Measurements from ENCODE around the gene ZNF827. TPM values are rescaled to one million over a fixed set of nuclear protein-coding genes. Genes with fewer than 3 reads are reported as not detected.
A peak's percentile ranks its signal among the peaks of the same experiment; 100 is the strongest.

Gene ZNF827
- total RNA-seq, 2 donors from 2014 or later = 20.0 to 26.9 TPM

GRCh38 chr4:145881576-145881975, 57.0 kb downstream of the ZNF827 start:
- DNase-seq (ENCODE audit: low spot score in 2 of 2) = no peak
- peak overlapping the region in 1 of 2 donors; percentile 4 for H3K27ac Mint-ChIP-seq
- H3K9me3 Mint-ChIP-seq = no peaks in the 10 kb centered on the region
- peaks cover 21 to 46% of the 10 kb centered on the region in 2 donors for H3K36me3 Mint-ChIP-seq
- no peak for ATAC-seq

GRCh38 chr4:145880355-145880960, 58.2 kb downstream of the ZNF827 start:
- H3K9me3 Mint-ChIP-seq = no peaks in the 10 kb centered on the region
- peak overlapping the region in 1 of 2 donors; percentile 50 for H3K27ac Mint-ChIP-seq
- no peak for DNase-seq (ENCODE audit: low spot score in 2 of 2)
- no peak for ATAC-seq
- H3K36me3 Mint-ChIP-seq = peaks cover 10 to 39% of the 10 kb centered on the region in 2 donors

- no peak for DNase-seq (ENCODE audit: low spot score in 2 of 2)
- ATAC-seq = no peak
- H3K9me3 Mint-ChIP-seq = no peaks in the 10 kb centered on the region
- H3K36me3 Mint-ChIP-seq = peaks cover 6 to 35% of the 10 kb centered on the region in 2 donors
- H3K27ac Mint-ChIP-seq = no peak overlapping the region
Observed at GRCh38 chr4:145879598-145879997, 59.0 kb downstream of the ZNF827 start.

- H3K36me3 Mint-ChIP-seq = peaks cover 6 to 27% of the 10 kb centered on the region in 2 donors
- H3K9me3 Mint-ChIP-seq = no peaks in the 10 kb centered on the region
- ATAC-seq = no peak
- H3K27ac Mint-ChIP-seq = no peak overlapping the region
- DNase-seq (ENCODE audit: low spot score in 2 of 2) = no peak
Observed at GRCh38 chr4:145878501-145879435, 59.9 kb downstream of the ZNF827 start.

GRCh38 chr4:145876531-145877180, 62.0 kb downstream of the ZNF827 start:
- no peak for DNase-seq (ENCODE audit: low spot score in 2 of 2)
- peaks cover 0 to 23% of the 10 kb centered on the region in 2 donors for H3K36me3 Mint-ChIP-seq
- H3K27ac Mint-ChIP-seq = no peak overlapping the region
- no peak for ATAC-seq
- no peaks in the 10 kb centered on the region for H3K9me3 Mint-ChIP-seq

GRCh38 chr4:145873901-145874300, 64.7 kb downstream of the ZNF827 start:
- ATAC-seq = no peak
- peaks cover 0 to 10% of the 10 kb centered on the region in 2 donors for H3K36me3 Mint-ChIP-seq
- no peak for DNase-seq (ENCODE audit: low spot score in 2 of 2)
- no peaks in the 10 kb centered on the region for H3K9me3 Mint-ChIP-seq
- H3K27ac Mint-ChIP-seq = no peak overlapping the region

GRCh38 chr4:145871209-145871608, 67.4 kb downstream of the ZNF827 start:
- ATAC-seq = no peak
- Mint-ChIP-seq H3K36me3 (peaks cover 0 to 7% of the 10 kb centered on the region in 2 donors), H3K27ac (peak overlapping the region in 1 of 2 donors; percentile 39), H3K9me3 (no peaks in the 10 kb centered on the region)
- DNase-seq (ENCODE audit: low spot score in 2 of 2) = no peak

GRCh38 chr4:145870155-145871020, 68.2 kb downstream of the ZNF827 start:
- Mint-ChIP-seq H3K36me3 (peaks cover 0 to 5% of the 10 kb centered on the region in 2 donors), H3K27ac (no peak overlapping the region), H3K9me3 (no peaks in the 10 kb centered on the region)
- DNase-seq (ENCODE audit: low spot score in 2 of 2) = no peak
- peak in 1 of 2 donors; percentile 41 for ATAC-seq

GRCh38 chr4:145868637-145869409, 69.8 kb downstream of the ZNF827 start:
- no peak for DNase-seq (ENCODE audit: low spot score in 2 of 2)
- H3K36me3 Mint-ChIP-seq = peaks cover 0 to 5% of the 10 kb centered on the region in 2 donors
- ATAC-seq = peak in 1 of 2 donors; percentile 67
- no peaks in the 10 kb centered on the region for H3K9me3 Mint-ChIP-seq
- H3K27ac Mint-ChIP-seq = no peak overlapping the region

GRCh38 chr4:145867406-145867805, 71.2 kb downstream of the ZNF827 start:
- DNase-seq (ENCODE audit: low spot score in 2 of 2) (no peak), ATAC-seq (no peak)
- Mint-ChIP-seq H3K9me3 (no peaks in the 10 kb centered on the region), H3K36me3 (peaks cover 0 to 5% of the 10 kb centered on the region in 2 donors), H3K27ac (no peak overlapping the region)

GRCh38 chr4:145866991-145867390, 71.6 kb downstream of the ZNF827 start:
- Mint-ChIP-seq H3K36me3 (peaks cover 0 to 5% of the 10 kb centered on the region in 2 donors), H3K9me3 (no peaks in the 10 kb centered on the region), H3K27ac (no peak overlapping the region)
- ATAC-seq = no peak
- DNase-seq (ENCODE audit: low spot score in 2 of 2) = no peak

- ATAC-seq (no peak), DNase-seq (ENCODE audit: low spot score in 2 of 2) (no peak)
- Mint-ChIP-seq H3K9me3 (no peaks in the 10 kb centered on the region), H3K36me3 (peaks cover 2 to 5% of the 10 kb centered on the region in 2 donors), H3K27ac (peak overlapping the region; percentile 3 to 65)
Observed at GRCh38 chr4:145865274-145865941, 73.2 kb downstream of the ZNF827 start.

GRCh38 chr4:145863191-145863590, 75.4 kb downstream of the ZNF827 start:
- H3K27ac Mint-ChIP-seq = no peak overlapping the region
- peaks cover 9 to 15% of the 10 kb centered on the region in 2 donors for H3K36me3 Mint-ChIP-seq

GRCh38 chr4:145861336-145862318, 77.0 kb downstream of the ZNF827 start:
- no peak for ATAC-seq
- DNase-seq (ENCODE audit: low spot score in 2 of 2) = no peak
- Mint-ChIP-seq H3K36me3 (peaks cover 9 to 15% of the 10 kb centered on the region in 2 donors), H3K27ac (peak overlapping the region in 1 of 2 donors; percentile 74), H3K9me3 (no peaks in the 10 kb centered on the region)

More at GRCh38 chr4:145863191-145863590, 75.4 kb downstream of the ZNF827 start:
- ATAC-seq = no peak
- no peaks in the 10 kb centered on the region for H3K9me3 Mint-ChIP-seq
- no peak for DNase-seq (ENCODE audit: low spot score in 2 of 2)

All from activated naive CD4-positive, alpha-beta T cell treated with anti-CD3 and anti-CD28 coated beads, Interleukin-2, amount 50 U/mL, for 72 hours (primary cell).